ENCODE data around the gene YRDC.

Gene YRDC

GRCh38 chr1:37825506-37825905, 17.5 kb upstream of the YRDC start:
- no peak for DNase-seq (ENCODE audit: low spot score)
- in situ Hi-C loops (cut with MboI; ENCODE audit: low sequenced_read_pairs, unreplicated experiment), result no loop called here

GRCh38 chr1:37824001-37824400, 16.0 kb upstream of the YRDC start:
- DNase-seq (ENCODE audit: low spot score), result no peak
- in situ Hi-C loops (cut with MboI; ENCODE audit: low sequenced_read_pairs, unreplicated experiment), result no loop called here
- no peak for TF ChIP-seq CTCF (IDR thresholded peaks at IDR 0.05; ENCODE audit: borderline replicate concordance, control extremely low read depth, extremely low read depth, insufficient read depth, missing control alignments)

More at GRCh38 chr1:37825506-37825905, 17.5 kb upstream of the YRDC start:
- TF ChIP-seq CTCF (IDR thresholded peaks at IDR 0.05; ENCODE audit: borderline replicate concordance, control extremely low read depth, extremely low read depth, insufficient read depth, missing control alignments), result no peak

DNA sequence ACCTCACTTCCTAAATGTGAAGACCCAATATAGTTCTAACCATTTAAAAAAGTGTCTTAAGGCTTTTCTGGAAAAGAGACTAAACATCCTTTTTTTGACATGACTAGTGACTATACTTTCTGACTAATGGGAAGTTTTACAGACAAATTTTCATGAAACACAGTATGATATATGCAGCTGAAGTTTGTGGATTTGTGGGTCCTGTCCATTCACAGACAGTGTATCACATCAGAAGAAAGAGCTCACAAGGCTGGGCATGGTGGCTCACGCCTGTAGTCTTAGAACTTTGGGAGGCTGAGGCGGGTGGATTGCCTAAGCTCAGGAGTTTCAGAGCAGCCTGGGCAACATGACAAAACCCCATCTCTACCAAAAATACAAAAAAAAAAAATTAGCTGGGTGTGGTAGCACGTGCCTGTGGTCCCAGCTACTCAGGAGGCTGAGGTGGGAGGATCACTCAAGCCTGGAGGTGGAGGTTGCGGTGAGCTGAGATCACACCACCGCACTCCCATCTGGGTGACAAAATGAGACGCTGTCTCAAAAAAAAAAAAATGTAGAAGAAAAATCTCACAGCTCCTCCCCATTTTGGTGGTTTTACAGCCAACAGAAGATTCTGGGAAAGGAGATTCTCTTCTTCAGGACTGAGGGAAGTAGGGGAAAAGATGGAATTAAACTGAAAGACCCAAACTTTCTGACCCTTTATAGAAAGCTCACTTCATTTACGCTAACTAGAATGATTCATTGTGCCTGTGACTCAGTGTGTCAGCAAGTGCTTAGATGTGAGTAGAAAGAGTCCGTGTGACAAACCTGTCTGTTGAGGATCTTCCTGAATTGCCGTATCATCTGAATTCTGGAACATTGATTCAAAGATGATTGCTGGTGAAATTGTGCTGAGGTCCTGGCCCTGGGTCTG, 15.2 kb upstream of the YRDC start:
- TF ChIP-seq CTCF (IDR thresholded peaks at IDR 0.05; ENCODE audit: borderline replicate concordance, control extremely low read depth, extremely low read depth, insufficient read depth, missing control alignments), result no peak
- no peak for DNase-seq (ENCODE audit: low spot score)
- in situ Hi-C loops (cut with MboI; ENCODE audit: low sequenced_read_pairs, unreplicated experiment), result no loop called here

DNA sequence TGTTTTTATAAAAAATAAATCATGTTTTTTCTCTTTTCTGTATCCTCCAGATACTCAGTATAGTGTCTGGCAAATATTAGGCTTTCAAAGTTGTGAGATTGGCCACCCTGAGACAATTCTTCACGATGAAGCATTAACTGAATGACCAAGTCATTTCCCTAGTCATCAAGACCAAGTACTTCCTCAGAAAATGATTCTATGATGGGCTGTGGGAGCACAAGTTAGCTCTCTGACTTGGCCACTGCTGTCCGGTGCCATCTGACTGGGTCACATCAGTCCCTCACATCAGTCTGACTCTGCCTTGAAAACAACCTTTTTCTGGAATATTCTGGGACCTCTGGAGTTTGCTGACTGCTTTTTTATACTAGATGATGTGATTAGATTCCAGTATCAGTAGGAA, 13.5 kb upstream of the YRDC start:
- no peak for DNase-seq (ENCODE audit: low spot score)
- in situ Hi-C loops (cut with MboI; ENCODE audit: low sequenced_read_pairs, unreplicated experiment), result no loop called here
- no peak for TF ChIP-seq CTCF (IDR thresholded peaks at IDR 0.05; ENCODE audit: borderline replicate concordance, control extremely low read depth, extremely low read depth, insufficient read depth, missing control alignments)

DNA sequence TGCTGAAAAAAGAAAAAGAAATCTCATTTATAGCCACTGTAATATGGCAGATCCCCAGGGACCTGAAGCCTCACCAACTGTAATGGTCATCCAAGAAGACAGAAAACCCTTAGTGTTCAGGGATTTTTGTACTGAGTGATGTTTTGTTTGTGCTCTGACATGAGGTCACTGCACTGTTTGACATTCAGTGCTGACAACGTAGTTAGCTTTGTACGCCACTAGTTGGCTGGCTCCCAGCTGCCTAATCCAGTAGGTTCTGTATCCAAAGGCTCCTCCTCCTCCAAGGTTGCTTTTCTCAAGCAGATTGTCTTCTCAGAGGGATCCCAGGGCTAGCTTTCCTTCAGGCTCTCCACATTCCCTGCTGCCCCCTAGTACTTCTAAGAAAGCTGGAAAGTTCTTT, 9.5 kb upstream of the YRDC start:
- no peak for DNase-seq (ENCODE audit: low spot score)
- TF ChIP-seq CTCF (IDR thresholded peaks at IDR 0.05; ENCODE audit: borderline replicate concordance, control extremely low read depth, extremely low read depth, insufficient read depth, missing control alignments), result no peak
- in situ Hi-C loops (cut with MboI; ENCODE audit: low sequenced_read_pairs, unreplicated experiment), result no loop called here

GRCh38 chr1:37814252-37814651, 6.2 kb upstream of the YRDC start:
- TF ChIP-seq CTCF (IDR thresholded peaks at IDR 0.05; ENCODE audit: borderline replicate concordance, control extremely low read depth, extremely low read depth, insufficient read depth, missing control alignments), result no peak
- in situ Hi-C loops (cut with MboI; ENCODE audit: low sequenced_read_pairs, unreplicated experiment), result no loop called here
- DNase-seq (ENCODE audit: low spot score), result no peak

All from GM13976 (cell line).